Measurements from ENCODE around the gene DCX.

The DCX gene

GRCh38 chrX:111308039-111308438, 104.0 kb downstream of the DCX start:
- no peak for DNase-seq (ENCODE audit: low read depth)

- no peak for DNase-seq (ENCODE audit: low read depth)
These were observed 109.7 kb downstream of the DCX start for GRCh38 chrX:111302284-111302683.

GRCh38 chrX:111288841-111289240, 123.2 kb downstream of the DCX start:
- DNase-seq (ENCODE audit: low read depth) = no peak

GRCh38 chrX:111284631-111285293, 127.2 kb downstream of the DCX start:
- no peak for DNase-seq (ENCODE audit: low read depth)

GRCh38 chrX:111283446-111283845, 128.5 kb downstream of the DCX start:
- DNase-seq (ENCODE audit: low read depth) = no peak

- DNase-seq (ENCODE audit: low read depth) = no peak
These were observed 129.0 kb downstream of the DCX start for GRCh38 chrX:111282991-111283390.

- DNase-seq (ENCODE audit: low read depth) = no peak
These were observed 129.9 kb downstream of the DCX start for GRCh38 chrX:111282139-111282538.

GRCh38 chrX:111270339-111270738, 141.7 kb downstream of the DCX start, which contains the start of gene CAPN6:
Gene CAPN6 (minus strand): TSS chrX:111270483. CDS start chrX:111263936, 6,547 bp downstream.
- DNase-seq (ENCODE audit: low read depth) = no peak

GRCh38 chrX:111268506-111268905, 143.5 kb downstream of the DCX start:
- DNase-seq (ENCODE audit: low read depth) = no peak

GRCh38 chrX:111265486-111265885, 146.5 kb downstream of the DCX start:
- DNase-seq (ENCODE audit: low read depth) = no peak

GRCh38 chrX:111264385-111264784, 147.6 kb downstream of the DCX start:
- DNase-seq (ENCODE audit: low read depth) = no peak

- no peak for DNase-seq (ENCODE audit: low read depth)
These were observed 149.9 kb downstream of the DCX start for GRCh38 chrX:111262086-111262485.

- DNase-seq (ENCODE audit: low read depth) = no peak
These were observed 151.5 kb downstream of the DCX start for GRCh38 chrX:111260451-111260850.

GRCh38 chrX:111259559-111259958, 152.4 kb downstream of the DCX start:
- DNase-seq (ENCODE audit: low read depth) = no peak

GRCh38 chrX:111257733-111258132, 154.3 kb downstream of the DCX start:
- no peak for DNase-seq (ENCODE audit: low read depth)

- DNase-seq (ENCODE audit: low read depth) = no peak
These were observed 156.9 kb downstream of the DCX start for GRCh38 chrX:111254896-111255693.

- DNase-seq (ENCODE audit: low read depth) = no peak
These were observed 167.7 kb downstream of the DCX start for GRCh38 chrX:111244235-111244750.

All from stimulated activated CD8-positive, alpha-beta memory T cell treated with anti-CD3 and anti-CD28 coated beads, Interleukin-7, amount 100 ng/mL, for 24 hours (primary cell).